CD4-positive, alpha-beta T cell treated with Interleukin-2 at 100 ng/mL for 4 hours (primary cell): ENCODE data around the gene LYVE1.

Experiments
- DNase-seq: peaks from one replicate; pipeline ENCODE4 v3.0.0-alpha.2; 2020; ENCODE audit warnings: low spot score

LYVE1 gene

GRCh38 chr11:10558288-10558687, 10.2 kb downstream of the LYVE1 start:
- no peak for DNase-seq

DNA sequence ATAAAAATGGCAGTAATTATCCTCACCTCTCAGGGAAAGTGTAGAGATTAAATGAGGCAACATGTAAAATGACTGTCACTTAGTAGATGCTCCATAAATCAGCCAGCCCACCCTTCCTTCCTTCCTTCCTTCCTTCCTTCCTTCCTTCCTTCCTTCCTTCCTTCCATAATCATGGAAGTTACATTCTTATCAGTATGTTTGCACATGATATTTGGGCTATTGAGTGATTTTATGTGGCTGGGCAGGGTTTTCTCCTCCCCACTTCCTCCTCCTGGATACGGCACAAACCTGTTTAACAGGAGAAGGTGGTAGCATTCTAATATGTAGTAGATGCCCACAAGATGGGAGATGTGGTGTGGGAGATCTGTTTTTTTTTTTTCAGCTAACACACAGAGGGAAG, 11.9 kb downstream of the LYVE1 start:
- no peak for DNase-seq

GRCh38 chr11:10551845-10552352, 16.6 kb downstream of the LYVE1 start:
- DNase-seq, result no peak

DNA sequence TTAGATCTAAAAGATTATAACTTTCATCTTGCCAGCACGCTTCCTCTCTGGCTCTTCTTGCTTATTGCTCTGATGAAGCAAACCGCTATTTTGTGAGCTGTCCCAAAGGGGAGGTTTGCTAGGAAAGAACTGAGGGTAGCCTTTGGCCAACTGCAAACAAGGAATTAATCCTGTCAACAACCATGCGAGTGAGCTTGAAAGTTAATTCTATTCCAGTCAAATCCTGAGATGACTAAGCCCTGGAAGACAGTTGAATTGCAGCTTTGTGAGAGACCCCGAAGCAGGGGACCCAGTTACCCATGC, 17.2 kb downstream of the LYVE1 start:
- DNase-seq, result no peak

GRCh38 chr11:10550503-10551289, 17.8 kb downstream of the LYVE1 start:
- DNase-seq, result no peak

DNA sequence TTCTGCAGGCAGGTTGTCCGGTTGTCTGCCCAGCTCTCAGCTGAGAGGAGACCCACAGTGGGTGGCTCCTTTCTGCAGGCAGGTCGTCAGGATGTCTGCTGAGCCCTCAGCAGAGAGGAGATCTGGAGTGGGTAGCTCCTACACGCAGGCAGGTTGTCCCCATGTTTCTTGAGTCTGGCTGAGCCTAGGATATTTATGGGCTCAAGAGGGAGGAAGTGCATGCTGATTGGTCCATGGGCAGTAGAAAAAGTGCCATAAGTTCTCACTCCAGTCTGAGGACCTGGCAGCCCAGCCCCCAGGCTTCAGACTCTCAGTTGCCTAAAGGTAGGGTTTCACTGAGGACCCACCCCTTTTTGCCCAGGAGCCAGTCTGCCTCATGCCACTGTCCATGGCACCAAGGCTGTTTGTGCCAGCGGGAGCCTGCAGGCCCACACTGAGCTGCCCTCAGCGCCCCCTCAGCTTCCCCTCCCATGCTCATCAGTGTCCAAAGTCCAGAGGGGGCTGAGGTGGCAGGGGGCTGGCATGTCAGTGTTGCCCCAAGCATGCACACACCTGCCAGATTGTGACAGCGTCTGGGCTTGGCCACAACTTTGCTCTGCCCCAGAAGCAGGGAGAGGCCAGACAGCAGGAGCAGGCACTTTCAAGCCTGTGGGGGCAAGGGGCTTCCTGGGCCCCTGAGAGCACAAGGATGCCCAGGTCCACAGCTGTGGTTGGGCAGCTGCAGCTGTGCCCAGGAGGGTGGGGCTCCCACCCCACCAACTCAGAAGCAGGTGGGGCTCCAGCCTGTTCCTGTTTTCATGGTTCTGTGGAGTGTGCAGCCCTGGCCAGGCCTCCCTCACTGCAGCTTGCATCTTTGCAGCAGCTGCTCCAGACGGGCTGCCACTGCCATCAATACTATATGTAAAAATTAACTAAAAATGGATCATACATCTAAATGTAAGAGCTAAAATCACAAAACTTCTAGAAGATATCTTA, 23.7 kb downstream of the LYVE1 start:
- DNase-seq, result no peak

- no peak for DNase-seq
Observed at GRCh38 chr11:10543782-10544181, 24.7 kb downstream of the LYVE1 start.

GRCh38 chr11:10542776-10543175, 25.7 kb downstream of the LYVE1 start:
- DNase-seq, result no peak

GRCh38 chr11:10541561-10541930, 26.9 kb downstream of the LYVE1 start:
- no peak for DNase-seq

DNA sequence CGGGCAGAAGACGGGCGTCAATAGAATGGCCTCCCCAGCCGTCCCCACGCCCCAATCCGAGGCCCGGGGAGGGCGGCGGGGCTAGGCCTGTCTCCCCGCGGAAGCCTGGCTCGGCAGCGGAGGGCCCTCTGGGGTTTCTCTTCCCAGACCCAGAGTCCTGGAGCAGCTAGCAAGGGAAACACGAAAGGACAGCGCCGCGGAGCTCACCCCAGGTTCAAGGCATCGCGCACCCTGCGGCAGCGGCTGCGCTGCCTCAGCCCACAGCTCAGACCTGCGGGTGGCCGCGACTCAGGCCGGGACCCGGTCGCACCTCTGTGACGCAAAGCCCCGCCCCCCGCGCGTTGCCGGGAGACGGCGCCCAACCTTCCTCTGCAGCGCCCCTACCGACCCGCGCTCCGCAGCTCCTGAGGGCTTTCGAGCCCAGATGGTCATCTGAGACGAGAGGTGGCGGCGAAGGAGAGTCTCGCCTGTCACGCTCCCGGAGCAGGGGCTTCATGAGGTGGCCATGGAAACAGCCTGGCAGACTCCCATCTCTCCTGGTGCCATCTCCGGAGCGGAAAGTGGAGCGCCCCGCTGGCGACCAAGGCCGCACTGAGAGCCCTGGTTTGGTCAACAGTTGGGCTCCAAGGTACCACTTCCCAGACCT, 27.4 kb downstream of the LYVE1 start, which contains the start of gene RNF141:
TSS of gene RNF141 (minus strand) at position 273 of the 646 bp plus-strand sequence. CDS start 7,029 bp downstream, outside the sequence.
- peak; percentile 92 for DNase-seq

- peak; percentile 4 for DNase-seq
Observed at GRCh38 chr11:10540546-10540914, 27.9 kb downstream of the LYVE1 start.

GRCh38 chr11:10539339-10539738, 29.1 kb downstream of the LYVE1 start:
- no peak for DNase-seq

- no peak for DNase-seq
Observed at GRCh38 chr11:10538924-10539323, 29.5 kb downstream of the LYVE1 start.

- no peak for DNase-seq
Observed at GRCh38 chr11:10537600-10537999, 30.9 kb downstream of the LYVE1 start.

- no peak for DNase-seq
Observed at GRCh38 chr11:10534316-10534715, 34.1 kb downstream of the LYVE1 start.

GRCh38 chr11:10533323-10533722, 35.1 kb downstream of the LYVE1 start:
- no peak for DNase-seq

DNA sequence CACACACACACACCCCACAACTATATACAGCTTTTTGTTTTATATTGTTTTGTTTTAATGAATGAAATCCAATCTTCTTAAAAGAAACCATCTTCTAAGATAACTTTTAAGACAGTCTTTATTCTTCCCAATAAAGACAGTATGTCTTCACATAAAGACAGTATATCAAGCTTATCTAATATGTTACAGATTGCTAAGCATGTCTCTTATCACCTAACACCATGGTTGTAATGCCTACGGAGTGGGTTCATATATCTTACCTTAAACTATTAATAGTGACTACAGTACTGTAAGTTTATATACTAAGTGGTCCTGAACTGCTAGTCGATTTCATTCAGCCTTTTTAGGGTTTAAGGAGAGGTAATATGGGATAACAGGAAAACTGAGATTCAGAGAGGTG, 35.9 kb downstream of the LYVE1 start:
- DNase-seq, result no peak

DNA sequence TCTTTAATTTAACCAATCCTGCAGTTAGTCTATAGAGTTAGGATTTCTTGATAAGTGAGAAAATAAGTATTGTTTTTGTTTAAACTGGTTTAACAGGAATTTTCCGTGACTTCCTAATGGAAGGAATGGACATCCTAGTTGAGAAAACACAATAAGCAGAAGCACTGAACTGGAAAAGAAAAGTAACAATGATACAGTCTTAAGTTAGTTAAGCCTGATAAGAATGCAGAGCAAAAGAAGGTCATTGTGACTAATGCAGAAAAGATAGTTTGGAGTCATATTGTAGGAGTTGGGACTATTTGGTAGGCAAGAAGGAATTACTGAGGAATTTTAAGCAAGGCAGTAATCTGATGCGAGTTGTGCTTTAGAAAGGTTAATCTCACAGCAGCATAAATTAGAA, 39.2 kb downstream of the LYVE1 start:
- no peak for DNase-seq

DNA sequence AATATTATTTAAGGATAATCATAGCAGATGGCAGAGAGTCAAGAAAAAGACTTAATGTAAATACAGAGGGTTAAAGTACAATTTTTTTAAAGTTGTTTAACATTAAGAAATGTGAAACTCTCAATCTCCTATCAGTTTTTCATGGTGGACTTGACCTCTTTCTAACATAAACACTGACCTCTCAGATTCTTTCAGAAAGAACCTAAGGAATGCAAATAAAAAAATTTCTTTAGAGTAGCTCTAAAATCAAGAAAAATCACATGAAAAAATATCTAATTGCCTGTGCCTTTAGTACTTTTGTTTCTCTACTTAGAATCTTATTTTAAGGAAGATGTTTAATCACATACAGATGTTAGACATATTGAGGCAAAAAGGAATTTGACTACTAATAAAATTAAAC, 40.3 kb downstream of the LYVE1 start:
- DNase-seq, result no peak

DNA sequence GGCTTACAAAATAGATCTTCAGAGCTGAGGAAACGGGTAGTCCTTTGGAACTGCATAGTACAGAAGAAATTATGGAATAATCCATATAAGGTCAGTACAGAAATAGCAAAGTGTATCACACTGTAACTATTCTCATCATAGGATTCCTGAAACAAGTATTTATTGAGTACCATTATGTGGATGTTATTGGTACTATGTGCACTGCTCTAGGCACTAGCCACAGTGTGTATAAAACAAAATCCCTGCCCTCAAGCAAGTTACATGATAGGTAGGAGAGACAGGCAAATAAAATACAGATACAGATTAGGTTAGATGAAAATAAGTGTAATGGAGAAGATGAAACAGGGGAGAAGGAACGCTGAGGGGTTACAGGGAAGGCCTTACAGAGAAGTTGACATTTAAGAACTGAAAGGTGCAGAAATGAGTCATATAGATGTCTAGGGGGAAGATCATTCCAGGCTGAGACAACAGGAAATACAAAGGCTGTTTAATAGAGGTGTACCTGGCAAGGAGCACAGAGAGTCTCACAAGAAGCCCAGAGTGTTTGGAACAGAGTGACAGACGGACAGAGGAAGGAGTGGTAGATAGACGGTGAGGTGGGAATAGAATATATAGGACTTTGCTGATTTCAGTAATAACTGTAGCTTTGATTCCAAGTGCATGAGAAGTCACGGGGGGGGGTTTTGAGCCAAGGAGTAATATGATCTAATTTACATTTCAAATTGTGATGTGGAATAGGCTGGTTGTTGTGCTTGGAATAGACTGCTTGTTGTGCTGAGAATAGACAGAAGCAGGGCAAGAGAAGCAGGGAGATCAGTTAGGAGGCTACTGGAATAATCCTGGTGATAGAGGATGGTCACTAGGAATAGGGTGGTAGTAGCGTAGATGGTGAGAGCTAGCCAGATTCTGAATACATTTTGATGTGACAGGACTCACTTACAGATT, 41.2 kb downstream of the LYVE1 start:
- peak; percentile 5 for DNase-seq

DNA sequence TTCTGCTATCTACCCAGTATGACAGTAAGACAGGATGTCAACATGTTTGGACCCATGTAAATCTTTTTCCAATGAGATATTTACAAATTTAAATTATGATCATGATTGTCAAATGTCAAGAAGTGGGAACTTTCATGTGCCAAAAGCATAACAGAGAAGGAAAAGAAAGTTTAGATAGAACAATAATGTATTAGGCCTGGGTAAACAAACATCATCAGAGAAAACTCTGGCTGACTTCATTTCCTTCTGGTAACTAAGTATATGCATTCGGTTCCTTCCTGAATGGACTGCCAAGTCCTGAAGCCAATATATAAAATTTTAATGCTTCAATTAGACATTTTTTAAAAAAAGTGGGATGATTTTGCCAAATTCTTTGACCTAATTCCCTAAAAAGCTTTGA, 44.0 kb downstream of the LYVE1 start:
- DNase-seq, result no peak
